Inflammatory macrophage treated with lipopolysaccharide for 1 hour (primary cell): Measurements from ENCODE around the gene ECHS1.

ENCODE experiments used
- DNase-seq, 2 donors: peaks; one replicate each; pipeline ENCODE4 v3.0.0-alpha.2; 2020 to 2022

ECHS1 gene

DNA sequence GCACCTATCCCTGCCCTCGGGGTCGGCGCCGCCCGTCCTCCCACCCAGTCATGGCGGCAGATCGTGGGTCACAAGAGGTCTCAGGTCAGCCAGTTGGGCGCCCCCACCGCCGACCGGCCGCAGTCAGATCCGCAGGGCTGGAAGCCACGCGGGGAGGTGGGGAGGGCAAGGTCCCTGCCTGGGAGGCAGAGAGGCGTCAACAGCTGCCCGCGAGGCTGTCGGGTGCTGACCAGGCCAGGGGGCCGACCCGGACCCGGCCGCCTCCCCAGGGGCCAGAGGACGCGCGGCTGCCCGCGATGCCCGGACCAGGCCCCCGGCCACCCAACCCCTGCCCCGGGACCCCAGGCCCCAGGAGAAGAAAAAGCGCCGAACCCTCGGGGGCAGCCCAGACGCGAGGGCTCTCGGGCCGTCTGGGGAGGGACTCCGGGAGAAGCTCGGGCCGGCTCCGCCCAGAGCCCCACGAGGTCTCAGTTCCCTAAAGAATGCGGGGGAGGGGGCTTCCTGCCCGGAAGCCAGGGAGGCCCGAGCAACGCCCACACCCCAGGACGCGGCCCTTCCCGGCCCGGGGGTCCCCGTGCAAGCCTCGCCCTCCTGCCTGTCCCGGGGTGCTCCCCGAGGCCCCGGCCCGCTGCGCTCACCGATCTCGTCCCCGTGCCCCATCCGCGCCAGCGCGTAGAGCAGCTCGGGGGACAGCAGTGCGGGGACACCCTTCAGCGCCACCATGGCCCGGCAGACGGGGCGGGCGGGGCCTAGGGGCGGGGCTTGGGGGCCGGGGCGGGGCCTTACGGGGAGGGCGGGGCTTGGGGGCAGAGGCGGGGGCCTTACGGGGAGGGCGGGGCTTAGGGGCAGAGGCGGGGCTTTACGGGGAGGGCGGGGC is 15.6 kb downstream of the ECHS1 start, which contains the start of gene FUOM:
Gene FUOM, minus strand, starts transcription at position 735 of the 877 bp plus-strand sequence. Its CDS starts 12 bp downstream, at position 723.
- DNase-seq, result peak; percentile 88 to 94

DNA sequence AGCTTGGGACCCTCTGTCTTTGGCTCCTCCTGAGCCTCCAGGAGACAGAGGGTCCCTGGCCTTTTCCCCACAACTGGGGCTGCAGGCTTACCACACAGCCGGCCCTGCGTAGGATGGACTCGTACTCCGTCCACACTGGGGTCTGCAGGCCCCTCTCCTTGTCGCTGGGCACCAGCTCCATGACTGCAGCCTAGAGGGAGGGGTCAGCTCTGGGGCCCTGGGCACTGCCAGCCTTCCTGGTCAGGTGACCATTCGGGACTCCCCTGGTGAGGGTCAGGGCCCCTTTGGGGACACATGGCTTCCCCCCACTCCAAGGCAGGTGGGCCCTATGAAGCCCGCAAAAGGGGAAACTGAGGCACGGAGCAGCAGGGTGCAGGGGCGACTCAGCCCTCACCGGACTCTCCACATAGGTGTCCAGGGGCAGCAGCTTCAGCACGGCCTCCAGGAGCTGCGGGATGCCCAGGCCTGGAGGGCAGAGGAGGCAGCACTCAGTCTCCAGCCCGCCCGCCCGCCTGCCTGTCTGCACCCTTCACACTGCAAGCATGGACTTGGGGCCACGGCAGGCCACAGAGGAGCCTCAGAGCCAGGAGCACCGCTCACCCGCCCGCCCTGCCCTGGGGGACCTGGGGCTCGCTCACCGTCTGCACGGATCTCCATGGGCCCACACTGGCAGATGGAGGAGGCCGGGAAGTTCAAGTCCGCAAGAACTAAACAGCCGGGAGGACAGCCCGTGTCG is 16.4 kb downstream of the ECHS1 start:
- DNase-seq, result no peak

DNA sequence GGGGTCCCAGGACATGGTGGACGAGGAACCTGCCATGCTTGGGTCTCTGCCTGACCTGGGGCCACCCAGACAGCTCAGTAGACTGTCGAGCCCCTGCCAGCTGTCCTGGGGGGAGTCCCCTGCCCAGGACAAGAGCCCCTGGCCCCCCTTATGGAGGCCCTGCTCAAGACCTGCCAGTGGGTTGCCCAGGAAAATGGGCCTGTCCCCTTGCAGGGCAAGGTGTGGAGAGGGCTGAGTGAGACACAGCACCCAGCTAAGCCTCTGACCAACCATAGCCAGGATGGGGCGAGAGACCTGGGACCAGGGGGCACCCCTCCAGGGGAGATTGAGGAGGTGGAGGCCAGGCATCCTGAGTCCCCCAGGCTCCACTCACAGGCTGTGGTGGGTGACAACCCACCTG is 17.2 kb downstream of the ECHS1 start:
- no peak for DNase-seq

DNA sequence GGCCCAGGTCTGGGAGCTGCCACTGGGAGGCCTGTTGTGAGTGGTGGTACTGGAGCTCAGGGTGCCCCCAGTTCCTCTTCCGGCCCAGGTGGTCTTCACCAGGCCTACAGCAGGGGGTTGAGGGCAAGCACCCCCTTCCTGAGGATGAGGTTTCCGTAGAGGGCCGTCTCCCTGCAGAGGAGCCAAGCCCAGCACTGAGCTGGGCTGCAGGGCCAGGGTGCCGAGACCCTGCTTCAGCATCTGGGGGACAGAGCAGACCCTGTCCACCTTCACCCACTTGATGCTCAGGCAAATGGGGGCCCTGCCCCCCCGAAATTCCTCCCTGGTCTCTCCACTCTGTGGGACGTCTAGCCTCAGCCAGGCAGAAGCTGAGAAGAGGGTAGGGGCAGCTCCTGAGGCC is 17.9 kb downstream of the ECHS1 start:
- DNase-seq, result no peak

DNA sequence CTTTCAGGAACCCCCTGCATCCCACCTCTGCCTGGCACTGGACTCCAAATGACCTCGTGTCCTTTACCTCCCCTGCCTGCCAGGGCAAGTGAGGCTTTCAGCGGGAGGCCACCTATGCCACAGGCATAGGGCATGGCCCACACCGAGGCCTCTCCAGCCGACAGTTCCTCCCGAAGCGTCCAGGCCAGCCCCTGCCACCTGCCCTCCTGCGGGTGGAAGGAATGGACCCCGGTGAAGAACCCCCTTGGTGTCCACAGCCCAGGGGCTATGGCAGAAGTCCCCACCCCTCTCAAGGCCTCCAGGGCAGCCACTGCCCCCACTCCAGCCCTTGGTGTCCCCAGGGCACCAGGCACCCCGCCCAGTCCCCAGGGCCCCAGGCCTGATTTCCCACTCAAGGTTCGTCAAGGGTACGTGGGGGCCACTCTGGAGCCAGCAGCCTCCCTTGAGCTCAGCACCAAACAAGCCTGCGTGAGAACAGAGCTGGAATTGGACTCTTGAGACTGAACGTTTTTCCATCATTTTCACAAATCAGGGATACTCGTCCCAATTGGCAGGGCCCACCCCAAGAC is 18.4 kb downstream of the ECHS1 start:
- DNase-seq, result no peak

DNA sequence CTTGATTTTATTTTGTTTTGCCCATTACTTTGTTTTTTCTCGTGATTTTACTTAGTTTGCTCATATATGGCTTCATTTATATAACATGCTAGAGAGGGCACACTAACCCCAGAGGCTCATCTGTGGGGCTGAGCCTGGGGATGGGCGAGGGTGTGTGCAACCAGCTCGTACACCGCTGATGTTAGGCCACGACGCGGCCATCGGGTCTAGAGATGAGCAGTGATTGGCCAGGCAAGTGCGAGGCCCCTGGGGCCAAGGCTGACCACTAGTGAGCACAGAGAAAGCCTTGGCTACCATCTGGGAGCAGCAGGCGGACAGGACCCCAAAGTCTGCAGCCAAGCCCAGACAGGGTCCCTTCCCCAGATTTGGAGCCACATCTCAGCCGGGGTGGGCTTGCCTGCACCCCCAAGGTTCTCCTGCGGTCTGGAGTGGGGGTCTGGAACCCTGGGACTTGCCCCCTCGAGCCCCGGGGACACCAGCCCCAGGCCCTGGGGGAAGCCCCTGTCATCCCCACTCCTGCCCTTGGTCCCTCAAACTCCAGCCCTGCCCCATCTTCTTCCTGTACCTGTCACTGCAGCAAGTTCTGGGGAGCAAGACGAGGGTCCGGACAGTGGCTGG is 19.1 kb downstream of the ECHS1 start:
- no peak for DNase-seq

DNA sequence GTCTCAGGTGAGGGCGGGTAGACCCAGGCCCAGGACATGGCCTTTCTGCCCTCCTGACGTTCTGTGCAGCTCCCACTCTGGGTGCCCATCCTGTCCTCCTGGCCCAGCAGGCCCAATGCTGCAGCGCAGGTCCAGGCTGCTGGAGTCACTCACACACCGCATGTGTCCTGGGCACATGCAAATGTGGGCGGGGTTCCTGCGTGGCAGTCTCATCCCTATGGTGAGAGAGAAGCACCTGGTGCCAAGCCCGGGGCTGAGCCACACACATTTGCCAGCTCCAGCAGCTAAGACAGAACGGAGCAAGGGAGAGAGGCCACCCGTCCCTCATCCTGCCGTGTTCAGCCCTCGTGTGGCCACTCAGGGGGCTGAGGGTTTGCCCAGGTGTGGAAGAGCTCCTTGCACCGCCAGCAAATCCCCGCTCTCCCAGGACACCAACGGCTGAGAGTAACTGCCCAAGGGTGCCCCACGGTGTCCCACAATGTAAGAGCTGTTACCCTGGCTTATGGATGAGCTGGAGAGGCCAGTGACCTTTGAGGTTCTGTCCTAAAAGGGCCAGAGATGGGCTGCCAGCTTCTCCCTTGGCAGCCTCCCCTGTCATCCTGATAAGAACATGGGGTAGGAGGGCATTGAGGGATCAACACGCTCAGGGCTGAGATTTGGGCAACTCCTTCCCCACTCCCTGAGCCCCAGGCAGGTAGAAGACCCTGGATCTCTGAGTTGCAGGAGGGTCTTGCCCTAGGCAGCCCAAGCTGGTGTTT is 19.8 kb downstream of the ECHS1 start:
- DNase-seq, result no peak

DNA sequence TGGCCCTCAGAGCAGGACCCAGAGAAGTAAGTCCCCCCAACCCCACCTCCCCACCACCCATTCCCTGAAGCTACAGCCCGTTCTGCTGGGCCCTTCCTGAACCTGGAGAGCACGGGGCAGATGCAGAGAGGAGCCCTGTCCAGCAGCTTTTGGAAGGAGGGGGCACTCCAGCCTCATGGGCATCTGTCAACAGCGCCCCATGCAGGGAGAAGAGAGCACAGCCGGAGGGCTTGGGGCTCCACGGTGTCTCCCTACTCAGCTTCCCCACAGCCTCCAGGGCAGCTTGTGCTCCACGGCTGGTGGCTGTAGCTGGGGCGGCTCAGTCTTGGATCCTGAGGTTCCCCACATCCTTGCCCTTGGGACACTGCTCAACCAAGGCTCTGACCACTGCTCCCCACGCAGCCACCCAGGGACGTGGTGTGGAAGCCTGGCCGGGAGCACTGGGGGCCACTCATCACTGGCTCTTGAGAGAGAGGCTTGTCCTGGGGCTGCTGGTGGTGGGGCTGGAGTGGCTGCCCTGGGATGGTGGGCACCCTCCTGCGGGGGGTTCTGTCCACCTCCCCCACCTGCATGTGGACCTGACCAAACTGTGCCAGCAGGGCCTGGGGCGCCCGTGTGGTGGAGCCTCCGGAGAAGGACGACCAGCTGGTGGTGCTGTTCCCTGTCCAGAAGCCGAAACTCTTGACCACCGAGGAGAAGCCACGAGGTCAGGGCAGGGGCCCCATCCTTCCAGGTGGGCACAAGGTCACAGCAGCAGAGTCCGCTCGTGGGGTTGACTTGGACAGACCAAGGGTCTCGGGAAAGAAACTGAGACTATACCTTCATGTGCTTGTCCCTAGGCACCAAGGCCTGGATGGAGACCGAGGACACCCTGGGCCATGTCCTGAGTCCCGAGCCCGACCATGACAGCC is 21.5 kb downstream of the ECHS1 start:
- DNase-seq, result no peak

DNA sequence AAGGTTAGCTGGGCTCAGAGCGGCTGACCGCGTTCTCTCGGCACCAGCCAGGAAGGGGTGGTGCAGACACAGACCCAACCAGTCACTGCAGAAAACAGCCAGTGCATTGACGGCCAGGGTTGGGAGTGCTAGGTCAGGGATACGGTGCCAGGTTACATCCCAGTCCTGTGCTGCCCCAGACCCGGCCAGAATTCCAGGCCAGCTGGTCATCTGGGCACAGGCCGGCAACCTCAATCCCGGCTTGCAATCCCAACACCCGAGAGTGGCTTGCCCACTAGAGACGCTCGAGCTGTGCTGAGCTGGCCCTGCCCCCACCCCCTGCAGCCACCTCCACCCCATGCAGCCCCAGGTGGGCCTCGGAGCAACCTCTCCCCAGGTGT is 22.2 kb downstream of the ECHS1 start:
- no peak for DNase-seq

DNA sequence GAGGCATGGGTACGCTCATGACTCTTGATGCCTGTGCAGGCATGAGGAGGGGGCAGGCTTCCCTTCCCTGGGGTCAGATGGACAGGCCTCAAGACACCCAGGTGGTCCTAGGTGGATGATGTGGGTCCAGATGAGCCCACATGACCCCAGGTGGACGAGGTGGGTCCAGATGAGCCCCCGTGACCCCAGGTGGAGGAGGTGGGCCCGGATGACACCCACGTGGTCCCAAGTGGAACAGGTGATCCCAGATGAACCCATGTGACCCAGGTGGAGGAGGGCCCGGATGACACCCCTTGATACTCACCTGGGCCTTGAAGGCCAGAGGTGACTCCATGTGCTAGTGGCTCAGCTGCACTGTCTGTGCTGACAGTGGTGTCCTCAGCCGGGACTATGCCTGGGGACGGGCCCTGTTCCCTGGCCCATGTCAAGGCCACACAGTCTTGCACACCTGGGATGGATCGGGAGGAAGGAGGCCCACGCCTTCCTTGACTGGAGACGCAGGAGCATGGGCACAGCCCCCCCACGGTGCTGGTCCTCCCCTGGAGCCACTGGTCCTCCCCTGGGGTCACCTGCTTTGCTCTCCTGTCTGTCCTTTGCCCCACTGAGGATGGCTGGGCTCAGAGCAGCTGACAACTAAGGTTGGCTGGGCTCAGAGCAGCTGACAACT is 22.7 kb downstream of the ECHS1 start:
- no peak for DNase-seq

DNA sequence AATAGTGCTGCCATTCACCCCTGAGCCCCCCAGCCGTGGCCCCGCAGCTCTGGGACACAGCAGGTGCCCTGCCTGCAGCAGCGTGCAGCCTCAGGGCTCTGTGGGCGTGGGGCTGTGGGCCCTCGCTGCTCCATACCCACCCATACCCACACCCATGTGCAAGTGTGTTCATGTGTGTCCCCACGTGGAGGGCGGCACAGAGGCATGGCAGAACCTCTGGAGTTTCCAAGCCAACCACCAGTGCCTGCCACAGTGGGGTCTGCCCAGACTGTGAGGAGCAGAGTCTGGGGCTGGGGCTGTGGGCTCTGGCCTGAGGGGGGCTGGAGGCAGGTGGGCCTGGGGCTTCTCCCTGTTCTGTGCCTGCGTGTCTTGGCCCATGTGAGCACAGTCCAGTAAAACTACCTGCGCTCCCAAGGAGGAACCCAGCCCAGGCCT is 23.6 kb downstream of the ECHS1 start:
- DNase-seq, result no peak

DNA sequence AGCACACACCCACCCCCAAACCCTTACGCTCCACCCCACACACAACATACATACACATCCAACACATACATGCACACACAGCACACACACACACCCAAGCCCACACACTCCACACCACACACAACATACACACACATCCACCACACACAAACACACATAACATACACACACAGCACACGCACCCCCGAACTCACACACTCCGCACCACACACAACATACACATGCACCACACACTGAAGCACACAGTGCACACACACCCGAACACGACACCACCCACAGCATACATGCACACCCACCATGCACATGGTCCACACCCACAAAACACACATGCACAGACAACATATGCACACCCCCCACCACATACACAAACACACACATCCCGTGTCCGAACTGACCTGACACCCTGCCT is 24.0 kb downstream of the ECHS1 start:
- no peak for DNase-seq

DNA sequence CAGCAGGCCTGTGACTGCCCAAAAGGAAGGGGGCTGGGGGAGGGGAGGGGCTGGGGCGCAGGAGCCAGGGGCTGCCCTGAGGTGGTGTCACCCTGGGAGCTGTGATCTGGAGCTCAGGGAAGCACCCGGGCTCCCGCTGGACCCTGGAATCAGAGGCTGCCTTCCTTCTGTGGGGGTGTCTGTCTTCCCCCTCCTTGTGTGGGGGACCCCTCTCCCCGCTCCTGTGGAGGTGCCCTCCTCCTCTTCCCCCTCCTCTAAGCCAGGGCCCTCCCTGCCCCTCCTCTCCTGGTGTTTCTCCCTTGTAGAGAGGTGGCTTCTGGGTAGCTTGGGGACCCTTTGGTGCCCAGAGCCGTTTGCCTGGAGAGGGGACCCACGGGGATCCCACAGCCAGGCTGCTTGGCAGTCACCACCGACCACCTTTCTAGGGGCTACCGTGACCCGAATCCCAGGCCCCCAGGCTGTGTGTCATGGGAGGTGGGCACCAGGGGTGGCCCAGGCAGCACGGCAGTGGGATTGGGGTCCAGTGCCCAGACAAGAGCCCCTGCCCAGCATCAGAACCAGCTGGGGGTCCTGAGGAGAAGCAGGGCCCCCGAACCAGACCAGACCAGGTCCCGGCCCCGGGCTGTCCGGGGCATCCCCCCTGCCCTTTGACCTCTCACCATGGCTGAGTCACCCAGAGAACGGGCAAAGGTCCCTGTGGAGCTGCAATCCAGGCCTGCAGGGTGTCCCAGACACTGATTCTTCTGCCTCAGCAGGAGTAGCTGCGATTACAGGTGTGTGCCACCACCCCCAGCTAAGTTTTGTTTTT is 25.2 kb downstream of the ECHS1 start:
- no peak for DNase-seq

DNA sequence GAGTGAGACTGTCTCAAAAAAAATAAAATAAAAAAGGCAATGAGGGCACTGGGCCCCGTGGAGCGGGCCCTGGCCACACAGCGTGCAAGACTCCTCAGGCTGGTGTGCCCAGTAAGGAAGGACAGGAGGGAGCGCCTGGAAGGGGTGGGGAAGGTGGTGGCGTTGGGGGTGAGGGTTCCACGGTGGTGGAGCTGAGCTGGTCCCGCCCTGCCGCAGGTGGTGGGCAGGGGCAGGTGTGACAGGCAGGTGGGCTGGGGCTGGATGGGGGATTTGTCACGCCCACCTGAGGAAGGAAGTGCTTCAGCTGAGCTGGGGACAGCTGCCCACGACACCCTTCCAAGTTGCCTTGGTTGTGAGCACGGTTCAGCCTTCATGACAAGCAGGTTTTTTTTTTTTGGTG is 26.7 kb downstream of the ECHS1 start:
- no peak for DNase-seq

DNA sequence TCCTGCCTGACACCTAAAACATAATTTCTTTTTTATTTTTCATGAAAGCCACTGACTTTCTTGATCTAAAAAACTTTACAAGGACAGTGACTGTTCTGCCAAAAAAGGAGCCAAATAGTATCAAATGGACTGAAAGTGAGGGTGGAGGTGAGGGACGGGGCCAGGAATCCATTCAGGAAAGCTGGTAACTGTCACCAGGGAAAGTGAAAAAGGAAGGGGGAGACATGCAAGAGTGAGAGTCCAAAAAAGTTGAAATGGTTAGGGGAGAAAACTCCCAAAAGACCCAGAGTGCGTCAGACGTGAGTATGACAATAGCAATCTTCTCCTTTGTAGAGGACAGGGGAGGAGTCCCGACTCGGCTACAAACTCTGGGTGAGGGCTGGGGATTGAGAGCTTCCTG is 28.9 kb downstream of the ECHS1 start:
- no peak for DNase-seq

DNA sequence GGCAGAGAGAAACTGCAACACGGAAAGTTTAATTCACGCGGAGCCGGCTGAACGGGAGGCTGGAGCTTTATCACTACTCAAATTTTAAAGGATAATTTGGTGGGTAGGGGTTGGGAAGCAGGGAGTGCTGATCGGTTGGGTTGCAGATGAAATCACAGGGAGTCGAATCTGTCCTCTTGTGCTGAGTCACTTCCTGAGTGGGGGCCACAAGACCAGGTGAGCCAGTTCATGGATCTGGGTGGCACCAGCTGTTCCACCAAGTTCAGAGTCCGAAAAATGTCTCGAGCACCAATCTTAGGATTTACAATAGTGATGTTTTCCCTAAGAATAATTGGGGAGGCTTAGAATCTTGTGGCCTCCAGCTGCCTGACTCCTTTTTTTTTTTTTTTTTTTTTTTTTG is 29.6 kb downstream of the ECHS1 start:
- no peak for DNase-seq

DNA sequence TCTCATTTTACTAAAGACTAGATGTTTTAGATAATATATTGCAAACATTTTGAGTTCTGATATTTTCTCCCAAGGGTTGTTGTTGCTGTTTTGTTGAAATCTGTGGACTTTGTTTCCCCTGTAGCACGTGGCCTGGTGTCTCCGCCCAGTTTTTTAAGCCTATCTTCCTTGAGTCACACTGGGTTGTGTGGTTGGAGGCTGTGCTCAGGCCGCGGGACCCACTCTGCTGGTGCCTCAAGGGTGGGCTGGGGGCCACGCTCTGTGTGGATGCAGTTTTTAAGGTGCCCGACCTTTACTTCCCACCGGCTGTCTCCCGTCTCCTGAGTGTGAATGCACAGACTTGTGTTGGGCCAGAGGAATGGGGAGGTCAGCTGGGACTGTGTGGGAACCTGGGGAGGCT is 30.2 kb downstream of the ECHS1 start:
- no peak for DNase-seq

DNA sequence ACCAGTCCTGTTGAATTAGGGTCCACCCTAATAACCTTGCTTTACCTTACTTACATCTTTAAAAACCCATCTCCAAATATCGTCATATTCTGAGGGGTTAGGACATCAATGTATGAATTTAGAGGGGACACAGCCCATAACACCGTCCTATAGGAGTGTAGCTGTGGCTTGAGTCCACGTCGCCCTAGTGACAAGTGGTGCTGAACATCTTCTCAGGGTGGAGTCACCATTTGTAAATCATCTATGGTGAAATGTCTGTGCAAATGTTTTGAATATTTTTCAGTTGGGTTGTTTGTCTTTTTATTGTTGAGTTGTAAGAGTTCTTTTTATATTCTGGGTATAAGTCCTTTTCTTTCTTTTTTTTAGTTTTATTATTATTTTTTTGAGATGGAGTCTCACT is 31.2 kb downstream of the ECHS1 start:
- DNase-seq, result no peak

DNA sequence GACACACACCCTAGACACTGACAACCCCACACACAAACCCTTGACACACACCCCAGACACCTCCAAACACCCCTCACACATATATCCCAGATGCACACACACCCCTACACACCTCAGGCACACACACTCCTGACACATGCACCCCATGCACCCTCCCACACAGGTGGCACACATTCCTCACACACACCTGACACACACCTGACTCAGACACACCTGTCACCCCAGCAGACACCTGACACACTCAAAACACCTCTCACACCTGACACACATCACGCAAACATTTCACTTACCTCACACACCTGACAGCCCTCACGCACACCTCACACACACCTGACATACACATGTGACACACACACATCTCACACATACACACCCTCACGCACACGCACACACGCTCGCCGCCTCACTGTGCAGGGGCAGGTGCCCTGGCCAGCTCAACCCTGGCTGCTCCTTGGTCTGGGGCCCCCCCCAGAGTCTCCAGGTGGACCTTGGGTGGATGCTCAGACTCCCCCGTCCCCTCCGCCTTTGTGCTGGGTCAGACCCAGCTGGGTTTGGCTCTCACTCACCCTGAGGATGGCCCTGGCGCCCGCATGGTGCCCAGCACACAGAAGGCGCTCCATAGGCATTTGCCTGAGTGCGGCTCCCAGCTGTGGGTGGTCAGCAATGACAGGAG is 33.3 kb downstream of the ECHS1 start:
- no peak for DNase-seq
